Sciatic nerve (tissue), 2 donors: ENCODE measurements around the gene NYAP1. TPM values are rescaled to one million over a fixed set of nuclear protein-coding genes. Genes with fewer than 3 reads are reported as not detected.
A peak's percentile ranks its signal among the peaks of the same experiment; 100 is the strongest.
"Not testable (repeated sequence)": the region's sequence is repeated elsewhere in the genome, so short reads cannot be mapped to it uniquely, and the experiment has no call there.

Source experiments
- ATAC-seq: fragments of 200-7000 bp; cut with Tn5 transposase; one replicate; pipeline ENCODE4 v1.9.1; 2020; ENCODE audit warnings: mild to moderate bottlenecking, moderate library complexity
- DNase-seq: peaks from one replicate; pipeline ENCODE4 v3.0.0-alpha.2; 2020; ENCODE audit warnings: low spot score
- intact Hi-C: fragments of 100-400 bp; cut with DNase I; formaldehyde crosslinking; loops from one replicate; pipeline ENCODE4 v1.14.2; 2022
- total RNA-seq: library from RNA; stranded (reverse); fragmentation: NEBNext Ultra II Directional; extraction: Animal tissue kit (Norgen Biotek cat#: 25700); gene quantifications from one replicate; pipeline ENCODE4 v1.2.1, GENCODE V29; 2021
- donor health status: DM: no; HTN: no; CAD: no.
- donor health status: DM: no; HTN: no; CAD: no.

The NYAP1 gene
- total RNA-seq, 1 donor from 2014 or later = 9.1 TPM

DNA sequence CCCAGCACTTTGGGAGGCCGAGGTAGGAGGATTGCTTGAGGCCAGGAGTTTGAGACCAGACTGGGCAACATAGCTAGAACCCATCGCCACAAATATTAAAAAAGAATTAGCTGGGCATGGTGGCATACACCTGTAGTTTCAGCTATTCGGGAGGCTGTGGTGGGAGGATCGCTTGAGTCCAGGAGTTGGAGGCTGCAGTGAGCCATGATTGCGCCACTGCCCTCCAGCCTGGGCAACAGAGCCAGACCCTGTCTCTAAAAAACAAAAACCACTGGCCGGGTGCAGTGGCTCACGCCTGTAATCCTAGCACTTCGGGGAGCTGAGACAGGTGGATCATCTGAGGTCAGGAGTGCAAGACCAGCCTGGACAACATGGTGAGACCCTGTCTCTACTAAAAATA, 29.9 kb upstream of the NYAP1 start:
- DNase-seq, intact Hi-C loops, ATAC-seq: not testable (repeated sequence)

DNA sequence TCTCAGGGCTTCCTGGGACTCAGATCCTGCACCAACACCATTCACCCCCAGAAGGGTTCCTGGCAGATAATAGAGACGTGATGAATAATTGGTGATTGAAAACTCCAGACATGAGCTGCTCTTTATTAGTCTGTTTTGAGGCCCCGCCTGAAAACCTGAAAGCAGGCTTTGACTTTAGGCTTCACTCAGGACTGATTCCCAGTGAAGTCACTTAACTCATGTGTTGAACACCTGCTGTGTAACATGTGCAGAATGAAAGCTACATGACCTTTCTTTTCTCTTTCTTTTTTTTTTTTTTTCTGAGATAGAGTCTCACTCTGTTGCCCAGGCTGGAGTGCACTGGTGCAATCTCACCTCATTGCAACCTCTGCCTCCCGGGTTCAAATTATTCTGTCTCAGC, 28.5 kb upstream of the NYAP1 start:
- intact Hi-C loops = no loop called here
- ATAC-seq = no peak
- no peak for DNase-seq

DNA sequence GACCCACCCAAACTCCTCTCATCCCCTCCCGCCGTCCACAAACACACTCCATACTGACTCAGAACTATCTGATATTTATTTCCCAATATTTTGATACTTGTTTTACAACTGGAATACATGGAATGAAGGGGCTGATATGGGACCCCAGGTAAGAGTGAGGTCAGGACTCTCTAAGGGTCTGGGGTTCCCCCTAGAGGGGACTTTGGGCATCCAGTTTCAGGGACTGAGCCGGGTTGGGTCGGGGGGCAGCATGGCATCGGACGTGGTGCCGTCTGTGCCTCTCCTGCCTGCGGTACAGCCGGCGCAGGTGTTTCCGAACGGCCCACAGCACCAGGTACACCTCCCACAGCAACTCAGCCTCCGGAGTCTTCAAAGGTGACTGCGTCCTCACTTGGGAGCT, 27.2 kb upstream of the NYAP1 start:
- DNase-seq (no peak), ATAC-seq (no peak)
- intact Hi-C loops = no loop called here

DNA sequence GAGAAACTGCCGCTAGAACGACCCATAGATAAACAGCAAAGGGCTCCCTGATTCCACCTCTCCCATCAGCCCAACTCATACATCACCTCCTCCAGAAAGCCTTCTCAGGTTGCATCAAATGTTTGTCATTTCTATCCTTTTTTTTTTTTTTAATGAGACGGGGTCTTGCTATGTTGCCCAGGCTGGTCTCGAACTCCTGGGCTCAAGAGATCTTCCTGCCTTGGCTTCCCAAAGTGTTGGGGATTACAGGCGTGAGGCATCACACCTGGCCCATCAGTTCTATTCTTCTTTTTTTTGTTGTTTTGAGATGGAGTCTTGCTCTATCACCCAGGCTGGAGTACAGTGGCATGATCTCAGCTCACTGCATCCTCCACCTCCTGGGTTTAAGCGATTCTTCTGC, 26.7 kb upstream of the NYAP1 start:
- no peak for DNase-seq
- intact Hi-C loops = no loop called here
- ATAC-seq = no peak

DNA sequence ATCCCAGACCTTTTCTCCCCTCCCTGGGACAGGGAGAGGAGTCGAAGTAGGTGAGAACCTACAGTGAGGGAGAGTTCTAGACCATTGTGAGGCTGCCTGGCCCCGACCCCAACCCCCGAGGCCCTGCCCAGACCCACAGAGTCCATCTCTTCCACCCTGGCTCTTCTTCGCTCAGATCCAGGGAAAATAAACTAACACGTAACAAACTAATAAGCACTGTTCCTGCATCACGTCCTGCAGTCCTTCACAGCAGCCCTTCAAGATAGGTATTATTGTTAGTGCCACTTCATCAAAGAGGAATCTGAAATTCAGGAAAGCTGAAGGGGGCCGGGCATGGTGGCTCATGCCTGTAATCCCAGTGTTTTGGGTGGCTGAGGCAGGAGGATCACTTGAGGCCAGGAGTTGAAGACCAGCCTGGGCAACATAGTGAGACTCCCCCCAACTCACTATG, 19.5 kb upstream of the NYAP1 start, which contains the start of gene SPACDR:
Gene SPACDR, minus strand, starts transcription at position 51 of the 451 bp plus-strand sequence. CDS start 235 bp downstream, outside the sequence.
- no peak for DNase-seq
- ATAC-seq = no peak
- intact Hi-C loops = no loop called here

DNA sequence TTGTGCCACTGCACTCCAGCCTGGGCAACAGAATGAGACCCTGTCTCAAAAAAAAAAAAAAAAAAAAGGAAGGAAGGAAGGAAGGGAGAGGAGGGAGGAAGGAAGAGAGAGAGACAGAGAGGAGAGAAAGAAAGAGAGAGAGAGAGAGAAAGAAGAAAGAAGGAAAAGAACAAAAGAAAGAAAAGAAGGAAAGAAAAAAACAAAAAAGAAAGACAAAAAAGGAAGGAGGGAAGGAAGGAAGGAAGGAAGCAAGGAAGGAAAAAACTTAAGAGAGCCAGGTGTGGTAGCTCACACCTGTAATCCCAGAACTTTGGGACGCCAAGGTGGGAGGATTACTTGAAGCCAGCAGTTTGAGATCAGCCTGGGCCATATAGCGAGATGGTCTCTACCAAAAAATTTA, 18.9 kb upstream of the NYAP1 start:
- intact Hi-C loops = loop anchor here (5.0 kb wide), 2 partner anchors 98 to 228 kb away; partner anchors contain the start of gene GIGYF1

GRCh38 chr7:100465299-100465698, 18.4 kb upstream of the NYAP1 start:
- no peak for DNase-seq
- ATAC-seq = no peak
- intact Hi-C loops = loop anchor here (5.0 kb wide), 2 partner anchors 97 to 227 kb away; partner anchors contain the start of gene GIGYF1

More for the DNA sequence above, 18.9 kb upstream of the NYAP1 start:
- ATAC-seq = no peak
- DNase-seq = no peak

GRCh38 chr7:100465702-100466311, 17.9 kb upstream of the NYAP1 start:
- DNase-seq (peak; percentile 87), ATAC-seq (peak; percentile 82)
- intact Hi-C loops = loop anchor here (5.0 kb wide), 2 partner anchors 96 to 226 kb away; partner anchors contain the start of gene GIGYF1

DNA sequence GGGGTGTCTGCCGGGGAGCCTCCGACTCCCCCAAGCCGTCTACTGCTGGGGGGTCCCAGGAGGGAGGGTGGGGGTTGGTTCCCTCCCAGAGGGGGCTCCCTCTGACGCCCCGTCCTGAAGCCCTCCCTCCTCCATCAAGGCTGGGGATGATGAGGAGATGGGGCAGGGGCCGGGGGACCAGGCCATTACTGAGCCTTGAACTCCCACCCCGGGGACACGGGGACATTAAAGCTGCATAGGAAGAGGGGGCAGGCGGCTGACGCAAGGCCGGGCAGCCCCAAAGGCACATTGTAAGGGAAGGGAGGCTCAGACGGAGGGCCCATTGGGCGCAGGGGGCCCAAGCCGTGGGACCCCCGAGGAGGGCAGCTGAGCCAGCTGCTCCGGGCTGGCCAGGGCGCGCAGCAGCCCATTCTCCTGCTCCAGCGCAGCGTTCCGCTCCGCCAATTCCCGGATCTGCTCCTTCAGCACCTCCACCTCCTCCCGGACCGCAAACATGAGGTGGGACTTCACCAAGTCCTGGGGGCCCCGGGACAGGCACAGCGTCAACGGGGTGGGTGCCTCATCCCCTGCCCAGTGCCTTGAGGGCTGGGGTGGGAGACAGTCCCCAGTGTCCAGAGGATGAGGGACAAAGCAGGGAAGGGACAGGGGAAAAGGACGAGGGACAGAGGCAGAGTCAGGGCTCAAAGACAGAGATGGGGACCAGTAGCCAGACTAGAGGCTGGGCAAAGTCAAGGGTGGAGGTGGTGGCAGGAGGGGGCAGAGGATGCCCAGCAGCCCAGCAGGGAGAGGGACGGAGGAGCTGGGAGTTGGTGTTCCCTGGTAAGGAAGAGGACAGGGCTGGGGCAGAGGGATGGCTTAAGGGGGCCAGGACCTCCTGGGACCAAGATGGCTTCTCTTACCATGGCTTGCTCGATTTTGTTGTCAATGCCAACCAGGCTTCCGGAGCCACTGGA, 16.8 kb upstream of the NYAP1 start:
- ATAC-seq (peak; percentile 1), DNase-seq (no peak)
- intact Hi-C loops = loop anchor here (5.0 kb wide), 2 partner anchors 95 to 225 kb away; partner anchors contain the start of gene GIGYF1

- DNase-seq = peak; percentile 84
- intact Hi-C loops = loop anchor here (5.0 kb wide), 2 partner anchors 94 to 224 kb away; partner anchors contain the start of gene GIGYF1
- peak; percentile 19 for ATAC-seq
Observed at GRCh38 chr7:100467638-100468373, 15.9 kb upstream of the NYAP1 start.

DNA sequence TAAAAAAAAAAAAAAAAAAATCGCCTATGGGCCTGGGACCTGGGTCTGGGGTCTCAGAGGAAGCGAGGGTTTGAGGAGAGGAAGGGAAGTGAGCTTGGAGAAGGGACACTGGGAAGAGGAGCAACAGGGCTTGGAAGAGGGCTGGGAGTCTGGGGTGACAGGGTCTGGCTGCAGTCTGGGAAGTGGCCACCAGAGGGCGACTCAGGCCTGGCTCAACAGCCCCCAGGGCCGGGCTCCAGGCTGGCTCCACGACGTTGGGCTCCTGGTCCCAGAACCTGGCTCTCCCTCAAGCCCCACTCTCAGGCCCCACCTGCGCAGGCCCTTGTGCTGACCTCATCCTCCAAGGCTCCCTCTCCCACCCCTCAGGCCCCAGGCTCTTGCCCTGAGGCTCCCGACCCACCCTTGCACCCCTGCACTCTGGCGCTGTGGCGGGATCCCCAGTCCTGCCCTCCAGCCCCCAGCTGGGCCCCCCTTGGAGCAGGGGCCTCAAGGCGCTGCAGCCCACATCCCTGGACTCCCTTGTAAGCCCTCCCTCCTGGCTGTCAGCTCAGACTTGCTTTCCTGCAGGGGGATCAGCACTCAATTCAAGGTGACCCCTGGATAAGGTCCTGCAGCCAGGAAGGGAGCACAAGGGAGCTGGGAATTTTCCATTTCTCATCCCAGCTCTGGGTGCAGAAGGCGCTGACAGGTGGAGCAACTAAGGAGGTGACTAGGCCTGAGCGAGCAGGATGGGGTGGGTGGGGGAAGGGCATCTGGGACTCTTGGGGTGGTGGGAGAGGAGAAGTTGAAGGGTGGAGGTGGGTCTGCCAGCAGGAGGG, 14.3 kb upstream of the NYAP1 start:
- peak; percentile 74 for ATAC-seq
- peak; percentile 95 for DNase-seq
- intact Hi-C loops = loop anchor here (5.0 kb wide), 2 partner anchors 93 to 223 kb away; partner anchors contain the start of gene GIGYF1

- intact Hi-C loops = no loop called here
- ATAC-seq = no peak
- no peak for DNase-seq
Observed at GRCh38 chr7:100471021-100471420, 12.7 kb upstream of the NYAP1 start.

GRCh38 chr7:100472121-100472851, 11.4 kb upstream of the NYAP1 start:
- intact Hi-C loops = no loop called here
- ATAC-seq (no peak), DNase-seq (no peak)

- DNase-seq (no peak), ATAC-seq (no peak)
- intact Hi-C loops = no loop called here
Observed at GRCh38 chr7:100472854-100473499, 10.8 kb upstream of the NYAP1 start.

GRCh38 chr7:100475549-100475948, 8.2 kb upstream of the NYAP1 start:
- ATAC-seq (peak; percentile 11), DNase-seq (no peak)
- intact Hi-C loops = no loop called here

DNA sequence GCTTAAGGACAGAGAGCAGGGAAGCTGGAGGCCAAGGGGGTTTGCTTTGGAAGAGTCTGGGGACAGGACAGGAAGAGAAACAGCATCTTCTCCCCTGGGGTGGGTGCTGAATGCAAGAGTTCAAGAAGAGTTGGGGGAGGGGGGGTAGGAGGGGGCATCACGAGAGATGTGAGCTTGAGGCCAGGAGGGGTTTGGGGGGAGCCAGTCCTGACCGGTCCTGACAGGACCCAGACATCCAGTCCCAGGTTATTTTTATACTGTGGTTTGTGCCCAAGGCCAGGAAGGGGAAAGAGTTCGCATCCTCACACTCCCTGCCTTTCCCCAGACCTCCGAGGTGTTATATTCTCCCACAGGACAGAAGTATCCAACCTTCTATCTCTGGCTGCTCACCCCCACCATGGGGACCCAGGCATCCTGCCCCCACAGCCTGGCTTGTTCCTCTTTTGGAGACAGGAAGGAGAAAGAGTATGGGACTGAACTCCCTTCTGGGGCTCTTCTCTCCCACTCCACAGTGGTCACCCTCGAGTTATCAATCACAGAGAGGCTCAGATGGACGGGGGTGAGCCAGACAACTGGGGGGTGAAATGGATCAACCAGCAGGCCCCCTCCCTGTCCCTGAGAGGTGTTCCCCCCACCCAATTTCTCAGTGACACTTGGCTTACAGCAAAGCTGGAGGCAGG, 7.5 kb upstream of the NYAP1 start:
- intact Hi-C loops = no loop called here
- ATAC-seq = no peak

More for the DNA sequence above, 7.5 kb upstream of the NYAP1 start:
- no peak for DNase-seq
